Mesendoderm (in vitro differentiated cells): Measurements from ENCODE around the gene KRTCAP2.

ENCODE experiments used
- DNase-seq: peaks from one replicate; pipeline ENCODE4 v3.0.0; 2013
- H2AK5ac ChIP-seq: 2 replicates; pipeline ENCODE4 v1.6.1; 2013; ENCODE audit warnings: low read length, inconsistent platforms
- H2BK120ac ChIP-seq: 2 replicates; pipeline ENCODE4 v1.6.1; 2013; ENCODE audit warnings: low read depth, mild to moderate bottlenecking, low read length, moderate library complexity, mixed read lengths
- H2BK15ac ChIP-seq: replicated peaks from 2 replicates; pipeline ENCODE4 v1.6.1; 2013; ENCODE audit warnings: low read depth, mild to moderate bottlenecking, moderate library complexity
- H2BK5ac ChIP-seq: 2 replicates; pipeline ENCODE4 v1.6.1; 2013; ENCODE audit warnings: low read length, inconsistent platforms
- H3K18ac ChIP-seq: 2 replicates; pipeline ENCODE4 v1.6.1; 2013; ENCODE audit warnings: mild to moderate bottlenecking, low read length, mixed read lengths
- H3K23ac ChIP-seq: one replicate; pipeline ENCODE4 v1.6.1; 2013; ENCODE audit warnings: low read length
- H3K27ac ChIP-seq: 2 replicates; pipeline ENCODE4 v1.5.1; 2013; ENCODE audit warnings: low read depth, mild to moderate bottlenecking, inconsistent platforms, low read length, moderate library complexity
- H3K27me3 ChIP-seq: 2 replicates; pipeline ENCODE4 v1.6.1; 2013; ENCODE audit warnings: low read length, control low read depth, mild to moderate bottlenecking, inconsistent platforms; ENCODE audit not compliant: insufficient read depth, poor library complexity
- H3K36me3 ChIP-seq: 2 replicates; pipeline ENCODE4 v1.6.1; 2013; ENCODE audit warnings: low read length, inconsistent platforms; ENCODE audit not compliant: control insufficient read depth, insufficient read depth
- H3K4ac ChIP-seq: one replicate; pipeline ENCODE4 v1.6.1; 2013; ENCODE audit warnings: low read depth, mild to moderate bottlenecking, low read length, moderate library complexity
- H3K4me1 ChIP-seq: 2 replicates; pipeline ENCODE4 v1.6.1; 2013; ENCODE audit warnings: low read depth, low read length, inconsistent platforms; ENCODE audit not compliant: control insufficient read depth
- H3K4me2 ChIP-seq: 2 replicates; pipeline ENCODE4 v1.6.1; 2013; ENCODE audit warnings: low read length
- H3K4me3 ChIP-seq: 2 replicates; pipeline ENCODE4 v1.5.1; 2013; ENCODE audit warnings: mild to moderate bottlenecking, low read length
- H3K56ac ChIP-seq: one replicate; pipeline ENCODE4 v1.6.1; 2013; ENCODE audit warnings: low read length
- H3K79me1 ChIP-seq: 2 replicates; pipeline ENCODE4 v1.6.1; 2013; ENCODE audit warnings: low read length, inconsistent platforms
- H3K79me2 ChIP-seq: 2 replicates; pipeline ENCODE4 v1.6.1; 2013; ENCODE audit warnings: mild to moderate bottlenecking, low read length; ENCODE audit not compliant: control insufficient read depth, insufficient read depth
- H3K9ac ChIP-seq: 2 replicates; pipeline ENCODE4 v1.6.1; 2013; ENCODE audit warnings: low read length, inconsistent platforms
- H4K5ac ChIP-seq: one replicate; pipeline ENCODE4 v1.6.1; 2013; ENCODE audit warnings: low read length
- H4K8ac ChIP-seq: one replicate; pipeline ENCODE4 v1.6.1; 2013; ENCODE audit warnings: low read depth, mild to moderate bottlenecking, control low read depth, low read length, moderate library complexity
- WGBS: extraction: QIAGEN DNeasy Blood & Tissue Kit; methylation state at CpG from one replicate; pipeline ENCODE4 v1.1.7; 2013; ENCODE audit warnings: low lambda C conversion rate, missing lambda C conversion rate; ENCODE audit not compliant: insufficient coverage; ENCODE audit errors: extremely low coverage; 5-methylcytosine and 5-hydroxymethylcytosine counted together

Gene KRTCAP2

DNA sequence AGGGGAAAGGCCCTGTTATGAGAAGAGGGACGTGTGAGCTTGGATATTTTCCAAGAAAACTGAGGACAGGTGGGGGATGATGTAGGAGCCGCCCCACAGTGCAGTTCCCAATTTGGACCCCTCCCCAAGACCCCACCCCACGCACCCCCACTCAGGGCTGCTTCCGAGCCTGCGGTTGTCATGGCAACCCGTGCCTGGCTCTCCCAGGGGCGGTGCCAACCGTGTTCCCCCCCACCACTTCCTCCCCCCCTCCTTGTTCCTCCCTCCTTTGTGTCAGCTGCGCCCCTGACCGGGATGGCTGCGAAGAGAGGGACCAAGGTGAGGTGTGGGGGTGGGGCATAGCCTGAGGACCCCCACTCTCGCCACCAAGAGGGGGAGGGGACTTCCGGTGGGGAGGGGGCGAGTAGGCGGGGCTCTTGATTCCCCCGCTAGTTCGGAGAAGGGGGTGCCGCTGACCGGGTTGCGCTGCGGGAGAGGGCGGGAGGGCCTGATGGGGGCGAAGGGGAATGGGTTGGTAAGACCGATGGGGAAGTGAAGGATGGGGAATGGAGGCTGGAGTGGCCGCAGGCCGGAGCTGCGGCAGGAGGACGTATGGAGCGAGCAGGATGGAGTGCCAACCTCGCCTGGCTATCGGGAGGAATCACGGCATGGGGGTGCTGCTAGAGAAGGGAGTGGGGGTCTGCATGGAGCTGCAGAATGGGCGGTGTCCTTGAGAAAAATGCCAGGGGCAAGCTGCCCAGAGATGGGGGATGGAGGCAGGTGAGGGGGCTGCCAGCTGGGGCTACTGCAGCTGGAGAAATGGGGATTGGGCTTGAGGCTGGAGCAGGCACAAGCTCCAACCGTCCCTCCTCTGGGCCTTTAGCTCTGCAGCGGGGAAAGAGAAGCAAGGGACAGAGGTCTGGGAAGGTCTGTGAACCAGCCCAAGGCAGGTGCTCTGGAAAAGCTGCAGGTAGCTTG lies 1.5 kb upstream of the KRTCAP2 start:
- Histone ChIP-seq H3K4me3 (peak overlapping the region; percentile 65), H3K27me3 (no peaks in the 10 kb centered on the region), H3K36me3 (peaks cover 5% of the 10 kb centered on the region), H2BK5ac (no peak overlapping the region), H2AK5ac (peak overlapping the region; percentile 73), H2BK15ac (no peak overlapping the region), H4K5ac (no peak overlapping the region), H3K23ac (no peak overlapping the region), H3K79me2 (peaks cover 2% of the 10 kb centered on the region), H4K8ac (no peak overlapping the region), H3K4me1 (peaks cover 2% of the 10 kb centered on the region), H3K27ac (no peak overlapping the region), H3K56ac (peak overlapping the region; percentile 92), H3K18ac (no peak overlapping the region), H3K4ac (peak overlapping the region; percentile 49), H3K4me2 (peak overlapping the region; percentile 97), H3K9ac (peak overlapping the region; percentile 70), H2BK120ac (no peak overlapping the region), H3K79me1 (no peaks in the 10 kb centered on the region)
- WGBS = no CpG with 5 or more reads among the region's 35 CpGs
- peak; percentile 47 for DNase-seq

DNA sequence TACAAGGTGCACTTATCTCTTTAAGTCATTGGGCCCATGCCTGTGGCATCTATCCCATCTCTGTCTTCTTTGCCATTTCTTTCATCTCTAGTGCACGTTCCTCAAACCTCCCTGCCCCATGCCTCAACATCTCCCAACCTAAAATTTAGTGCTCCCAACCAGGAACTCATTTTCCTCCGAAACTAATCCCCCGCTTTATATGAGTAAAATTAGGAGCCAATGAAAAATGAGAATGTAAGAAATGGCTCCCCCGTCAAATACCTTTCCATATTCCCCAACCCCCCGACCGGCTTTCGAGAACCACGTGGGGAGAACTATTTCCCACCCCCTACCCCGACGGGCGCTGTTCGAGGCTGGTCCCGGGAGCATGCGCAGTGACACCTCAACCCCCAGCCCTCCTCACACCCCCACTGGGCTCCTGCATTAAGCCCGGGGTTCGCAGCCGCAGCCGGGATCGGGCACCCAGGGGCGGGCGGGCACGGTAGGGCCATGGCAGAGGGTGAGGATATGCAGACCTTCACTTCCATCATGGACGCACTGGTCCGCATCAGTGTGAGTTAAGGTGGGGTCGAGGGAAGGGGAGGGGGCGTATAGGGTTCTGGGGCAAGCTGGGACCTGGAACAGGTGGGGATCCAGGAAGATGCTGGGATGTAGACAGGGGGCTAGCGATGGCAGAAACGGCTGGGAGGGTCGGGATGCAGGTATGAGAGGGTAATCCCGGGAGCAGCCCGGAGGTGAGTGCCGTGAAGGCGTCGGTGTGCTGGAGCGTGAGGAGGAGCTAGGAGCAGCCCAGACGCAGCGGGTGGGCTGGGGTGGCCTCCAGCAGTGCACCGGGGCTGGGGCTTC lies 597 bp upstream of the KRTCAP2 start, which contains the start of gene TRIM46:
TRIM46 (plus strand) TSS at position 372 of the 846 bp plus-strand sequence; CDS start at position 490, 118 bp downstream.
- Histone ChIP-seq H3K79me1 (no peaks in the 10 kb centered on the region), H4K5ac (no peak within 1 kb of the TSS), H3K9ac (peak within 1 kb of the TSS; percentile 98), H3K79me2 (peaks cover 2% of the 10 kb centered on the region), H3K23ac (peak within 1 kb of the TSS; percentile 87), H4K8ac (no peak within 1 kb of the TSS), H3K4ac (peak within 1 kb of the TSS; percentile 57), H3K36me3 (peaks cover 5% of the 10 kb centered on the region), H3K27ac (peak within 1 kb of the TSS; percentile 65), H3K4me2 (peak within 1 kb of the TSS; percentile 97), H3K4me1 (peaks cover 2% of the 10 kb centered on the region), H3K27me3 (no peaks in the 10 kb centered on the region), H2BK15ac (no peak within 1 kb of the TSS), H3K56ac (peak within 1 kb of the TSS; percentile 92), H2BK5ac (peak within 1 kb of the TSS; percentile 74), H3K18ac (peak within 1 kb of the TSS; percentile 8), H2BK120ac (no peak within 1 kb of the TSS), H3K4me3 (peak within 1 kb of the TSS; percentile 92), H2AK5ac (peak within 1 kb of the TSS; percentile 11)
- WGBS = no CpG with 5 or more reads among the region's 38 CpGs
- DNase-seq = peak; percentile 69

DNA sequence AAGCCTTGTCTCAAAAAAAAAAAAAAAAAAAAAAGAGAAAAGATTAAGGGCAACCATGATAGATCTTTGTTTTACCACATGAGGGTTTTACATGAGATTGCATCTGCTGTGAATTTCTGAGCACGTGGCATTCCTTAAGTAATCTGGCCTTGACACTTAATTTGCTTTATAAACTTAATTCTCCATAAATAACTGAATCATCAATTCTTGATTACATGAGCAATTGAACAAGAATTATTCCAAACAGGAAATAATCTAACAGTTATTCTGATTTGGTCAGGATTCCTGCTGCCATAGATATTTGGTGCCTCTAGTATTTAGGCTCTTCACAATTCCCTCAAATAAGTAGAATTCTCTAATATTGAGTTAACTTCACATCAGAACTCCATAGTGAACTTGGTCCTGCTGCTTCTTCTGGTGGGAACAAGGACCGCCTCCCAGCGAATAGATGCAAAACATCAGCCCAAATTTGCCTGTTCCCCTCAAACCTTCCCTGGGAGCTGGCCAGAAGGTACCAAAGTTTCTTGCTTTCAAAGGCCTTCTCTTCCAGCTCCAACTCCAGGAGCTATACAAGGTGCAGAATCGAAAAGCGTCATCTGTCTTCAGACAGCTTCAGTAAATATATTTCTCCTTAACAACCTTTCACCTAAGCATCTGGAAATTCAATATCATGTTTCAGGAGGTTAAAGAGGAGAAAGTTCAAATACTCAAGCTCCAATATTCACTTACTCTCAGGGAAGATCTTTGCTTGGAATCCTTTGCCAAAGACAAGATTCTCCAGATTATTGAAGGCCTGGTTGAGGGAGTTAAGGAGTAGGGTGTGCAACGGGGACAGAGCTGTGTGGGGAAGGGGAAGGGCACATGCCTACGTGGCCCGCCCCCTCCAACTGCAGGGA lies 1.0 kb downstream of the KRTCAP2 start:
- H3K4ac ChIP-seq = no peak overlapping the region
- no peak overlapping the region for H2AK5ac ChIP-seq
- no peak overlapping the region for H4K8ac ChIP-seq
- H3K9ac ChIP-seq = peak overlapping the region; percentile 98
- peak overlapping the region; percentile 65 for H3K27ac ChIP-seq
- H2BK15ac ChIP-seq = no peak overlapping the region
- no CpG with 5 or more reads among the region's 8 CpGs for WGBS
- H3K36me3 ChIP-seq = peaks cover 1% of the 10 kb centered on the region
- H3K27me3 ChIP-seq = no peaks in the 10 kb centered on the region
- peak overlapping the region; percentile 92 for H3K4me3 ChIP-seq
- H3K4me2 ChIP-seq = peak overlapping the region; percentile 68
- H2BK120ac ChIP-seq = no peak overlapping the region
- H3K79me1 ChIP-seq = no peaks in the 10 kb centered on the region
- H3K23ac ChIP-seq = no peak overlapping the region
- H2BK5ac ChIP-seq = no peak overlapping the region
- peaks cover 2% of the 10 kb centered on the region for H3K79me2 ChIP-seq
- no peak overlapping the region for H4K5ac ChIP-seq
- peaks cover 2% of the 10 kb centered on the region for H3K4me1 ChIP-seq
- no peak overlapping the region for H3K18ac ChIP-seq
- H3K56ac ChIP-seq = peak overlapping the region; percentile 91
- DNase-seq = no peak

DNA sequence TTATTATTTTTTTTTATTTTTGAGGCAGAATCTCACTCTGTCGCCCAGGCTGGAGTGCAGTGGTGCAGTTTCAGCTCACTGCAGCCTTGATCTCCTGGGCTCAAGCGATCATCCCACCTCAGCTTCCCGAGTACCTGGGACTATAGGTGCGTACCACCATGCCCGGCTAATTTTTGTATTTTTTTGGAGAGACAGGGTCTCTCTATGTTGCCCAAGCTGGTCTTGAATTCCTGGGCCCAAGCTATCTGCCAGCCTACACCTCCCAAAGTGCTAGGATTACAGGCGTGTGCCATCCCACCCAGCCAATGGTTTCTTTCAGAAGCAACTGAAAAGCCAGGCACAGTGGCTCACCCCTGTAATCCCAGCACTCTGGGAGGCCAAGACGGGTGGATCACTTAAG lies 2.3 kb downstream of the KRTCAP2 start:
- no peak for DNase-seq
- Histone ChIP-seq H3K79me2 (peaks cover 2% of the 10 kb centered on the region), H3K9ac (no peak overlapping the region), H3K36me3 (peaks cover 1% of the 10 kb centered on the region), H4K5ac (no peak overlapping the region), H2BK15ac (no peak overlapping the region), H3K23ac (no peak overlapping the region), H3K4ac (no peak overlapping the region), H2AK5ac (no peak overlapping the region), H2BK120ac (no peak overlapping the region), H3K79me1 (no peaks in the 10 kb centered on the region), H2BK5ac (no peak overlapping the region), H3K4me3 (no peak overlapping the region), H4K8ac (no peak overlapping the region), H3K27me3 (no peaks in the 10 kb centered on the region), H3K27ac (no peak overlapping the region), H3K4me2 (no peak overlapping the region), H3K4me1 (peaks cover 4% of the 10 kb centered on the region), H3K18ac (no peak overlapping the region), H3K56ac (no peak overlapping the region)
- no CpG with 5 or more reads among the region's 7 CpGs for WGBS

DNA sequence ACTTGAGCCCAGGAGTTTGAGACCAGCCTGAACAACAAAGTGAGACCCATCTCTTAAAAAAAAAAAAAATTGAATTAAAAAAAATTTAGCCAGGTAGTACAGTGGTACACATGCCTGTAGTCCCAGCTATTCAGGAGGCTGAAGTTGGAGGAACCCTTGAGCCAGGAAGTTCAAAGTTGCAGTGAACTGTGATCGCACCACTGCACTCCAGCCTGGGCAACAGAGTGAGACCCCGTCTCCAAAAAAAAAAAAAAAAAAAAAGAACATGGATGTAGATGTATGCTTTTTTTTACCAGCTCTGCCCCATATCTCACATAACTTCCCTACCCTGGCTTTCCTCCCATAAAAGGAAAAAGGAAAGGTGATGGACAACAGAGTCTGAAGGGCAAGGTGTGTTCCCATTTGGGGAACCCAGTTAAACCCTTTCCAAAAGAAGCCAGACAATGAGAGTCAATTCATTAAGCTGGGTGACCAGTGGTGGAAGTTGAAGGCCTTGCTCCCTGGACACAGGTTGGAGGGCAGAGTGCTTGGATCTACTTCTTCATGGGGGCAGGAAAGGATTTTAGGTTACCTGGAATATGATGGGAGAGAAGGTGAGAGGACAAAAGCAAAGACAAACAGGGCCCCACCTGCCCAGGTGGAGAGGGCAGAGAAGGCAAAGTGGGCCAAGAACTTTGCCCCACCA lies 2.9 kb downstream of the KRTCAP2 start:
- no peak overlapping the region for H3K4me3 ChIP-seq
- H3K27ac ChIP-seq = no peak overlapping the region
- no peak for DNase-seq
- peaks cover 1% of the 10 kb centered on the region for H3K36me3 ChIP-seq
- H4K5ac ChIP-seq = no peak overlapping the region
- no peak overlapping the region for H2BK120ac ChIP-seq
- H2BK15ac ChIP-seq = no peak overlapping the region
- H3K23ac ChIP-seq = no peak overlapping the region
- no peak overlapping the region for H2AK5ac ChIP-seq
- no peaks in the 10 kb centered on the region for H3K27me3 ChIP-seq
- no peak overlapping the region for H3K56ac ChIP-seq
- WGBS = no CpG with 5 or more reads among the region's 2 CpGs
- no peak overlapping the region for H3K4me2 ChIP-seq
- H3K9ac ChIP-seq = no peak overlapping the region
- no peaks in the 10 kb centered on the region for H3K79me1 ChIP-seq
- H4K8ac ChIP-seq = no peak overlapping the region
- peaks cover 2% of the 10 kb centered on the region for H3K79me2 ChIP-seq
- H3K4ac ChIP-seq = no peak overlapping the region
- H2BK5ac ChIP-seq = no peak overlapping the region
- H3K4me1 ChIP-seq = peaks cover 4% of the 10 kb centered on the region
- no peak overlapping the region for H3K18ac ChIP-seq
